LNCAP (cell line): Measurements from ENCODE around the gene AR.

Source experiments
- CTCF ChIP-seq: fragments of 450-650 bp; IDR thresholded peaks from 2 replicates; pipeline ENCODE4 v1.5.1; 2017; ENCODE audit warnings: mild to moderate bottlenecking

Gene AR

GRCh38 chrX:67654301-67654700 is 110.5 kb downstream of the AR start:
- TF ChIP-seq CTCF = no peak

GRCh38 chrX:67665583-67665982 is 121.8 kb downstream of the AR start:
- no peak for TF ChIP-seq CTCF

- no peak for TF ChIP-seq CTCF
Measured at GRCh38 chrX:67673741-67674274, 130.0 kb downstream of the AR start.

- no peak for TF ChIP-seq CTCF
Measured at GRCh38 chrX:67674741-67675140, 130.9 kb downstream of the AR start.

GRCh38 chrX:67684136-67684535 is 140.3 kb downstream of the AR start:
- TF ChIP-seq CTCF = no peak

- no peak for TF ChIP-seq CTCF
Measured at GRCh38 chrX:67692246-67692645, 148.4 kb downstream of the AR start.

- TF ChIP-seq CTCF = no peak
Measured at GRCh38 chrX:67693928-67694327, 150.1 kb downstream of the AR start.

- no peak for TF ChIP-seq CTCF
Measured at GRCh38 chrX:67697452-67697851, 153.6 kb downstream of the AR start.
